Endothelial cell of umbilical vein (primary cell): ENCODE results near the gene TSPAN9. TPM values are rescaled to one million over a fixed set of nuclear protein-coding genes. Genes with fewer than 3 reads are reported as not detected.

Experiments used
- BruUV-seq: library from RNA; stranded (reverse); fragments of 400-500 nt; replicated peaks from 2 replicates; lab custom pipeline; 2021; lab: Mats Ljungman, UMichigan
- CTCF ChIA-PET: fragments of 300-600, 350-600 bp; sonication (Branson Sonifier 250); formaldehyde crosslinking; loops from one replicate; lab custom pipeline; 2021; ENCODE audit warnings: antibody characterized with exemption, inconsistent platforms; lab: Charles Lee
- POLR2A ChIA-PET: fragments of 300-600, 350-600 bp; sonication (Branson Sonifier 250); formaldehyde crosslinking; loops from one replicate; lab custom pipeline; 2021; ENCODE audit warnings: antibody characterized with exemption, inconsistent platforms; lab: Charles Lee
- DNase-seq: peaks from one replicate; pipeline ENCODE4 v3.0.0-alpha.2; 2011; ENCODE audit warnings: low read depth, low spot score
- FAIRE-seq: peaks from 2 replicates; lab custom pipeline; 2011; peaks lifted over from hg19 to GRCh38; lab: Jason Lieb, UNC
- H2AFZ ChIP-seq: 2 replicates; pipeline ENCODE4 v1.6.0; 2012; ENCODE audit warnings: low read depth, low read length, control low read depth, inconsistent platforms
- H3K27ac ChIP-seq: 2 replicates; pipeline ENCODE4 v1.5.1; 2011; ENCODE audit warnings: low read depth, mild to moderate bottlenecking, control low read depth, low read length, moderate library complexity; ENCODE audit not compliant: insufficient read depth
- H3K27me3 ChIP-seq, 2 experiments: 2 replicates each; pipeline versions ENCODE4 v1.6.0 to v1.6.1; 2011; ENCODE audit warnings: low read length in 2 of 2, mixed read lengths in 1 of 2; ENCODE audit not compliant: control insufficient read depth in 2 of 2, insufficient read depth in 2 of 2
- H3K36me3 ChIP-seq, 2 experiments: 2 replicates in 1 of 2; 3 replicates in 1 of 2; pipeline ENCODE4 v1.5.1; 2011; ENCODE audit warnings: low read length in 2 of 2, mild to moderate bottlenecking in 1 of 2, moderate library complexity in 1 of 2; ENCODE audit not compliant: control insufficient read depth in 2 of 2, insufficient read depth in 2 of 2; ENCODE audit errors: extremely low read depth in 1 of 2
- H3K4me1 ChIP-seq: 3 replicates; pipeline ENCODE4 v1.5.1; 2011; ENCODE audit warnings: mild to moderate bottlenecking, low read length; ENCODE audit not compliant: control insufficient read depth, insufficient read depth; ENCODE audit errors: extremely low read depth
- H3K4me2 ChIP-seq: 2 replicates; pipeline ENCODE4 v1.6.1; 2011; ENCODE audit warnings: low read length, control low read depth, mixed read lengths; ENCODE audit not compliant: insufficient read depth
- H3K4me3 ChIP-seq, 3 experiments: fragments of 200-600 bp in 1 of 3; sonication (generic), shearing (Covaris generic) in 1 of 3; replicated peaks in 1 of 3; 2 replicates each; pipeline ENCODE4 v1.5.1; 2011 to 2016; ENCODE audit warnings: control low read depth in 3 of 3, low read length in 3 of 3, mild to moderate bottlenecking in 2 of 3, inconsistent platforms in 1 of 3, low read depth in 1 of 3, moderate library complexity in 1 of 3; ENCODE audit not compliant: insufficient read depth in 1 of 3
- H3K79me2 ChIP-seq: 2 replicates; pipeline ENCODE4 v1.6.0; 2012; ENCODE audit warnings: low read length, inconsistent platforms; ENCODE audit not compliant: control insufficient read depth, insufficient read depth
- H3K9ac ChIP-seq: replicated peaks from 2 replicates; pipeline ENCODE3; 2011; ENCODE audit warnings: low read length, control low read depth; ENCODE audit not compliant: insufficient read depth; ENCODE audit errors: extremely low read depth
- H3K9me1 ChIP-seq: replicated peaks from 3 replicates; pipeline ENCODE4 v1.6.0; 2011; ENCODE audit warnings: mild to moderate bottlenecking, low read length; ENCODE audit not compliant: control insufficient read depth, insufficient read depth; ENCODE audit errors: extremely low read depth
- H3K9me3 ChIP-seq: replicated peaks from 2 replicates; pipeline ENCODE4 v1.5.1; 2012; ENCODE audit warnings: low read length, inconsistent platforms; ENCODE audit not compliant: control insufficient read depth, insufficient read depth
- H4K20me1 ChIP-seq: replicated peaks from 2 replicates; pipeline ENCODE3; 2011; ENCODE audit warnings: mild to moderate bottlenecking, low read length; ENCODE audit not compliant: control insufficient read depth, insufficient read depth; ENCODE audit errors: extremely low read depth
- CTCF ChIP-seq, 2 donors: IDR thresholded peaks; 1 replicate in 1 of 2; 2 replicates in 1 of 2; pipeline ENCODE4 v1.5.1; 2011; ENCODE audit warnings: low read length in 2 of 2, mild to moderate bottlenecking in 2 of 2, moderate library complexity in 2 of 2, control low read depth in 1 of 2, inconsistent platforms in 1 of 2, low read depth in 1 of 2; ENCODE audit not compliant: insufficient read depth in 1 of 2; ENCODE audit errors: extremely low read depth in 1 of 2
- EZH2 ChIP-seq: IDR thresholded peaks from 2 replicates; pipeline ENCODE4 v1.6.1; 2012; ENCODE audit warnings: borderline replicate concordance, low read depth, mild to moderate bottlenecking, moderate library complexity, low read length, inconsistent platforms; ENCODE audit not compliant: severe bottlenecking
- FOS ChIP-seq: IDR thresholded peaks from 2 replicates; pipeline ENCODE4 v1.6.1; 2011; ENCODE audit warnings: mild to moderate bottlenecking, low read length, moderate library complexity, borderline replicate concordance; ENCODE audit not compliant: insufficient read depth
- GATA2 ChIP-seq: IDR thresholded peaks from 2 replicates; pipeline ENCODE4 v1.7.0; 2011; ENCODE audit warnings: low read depth, mild to moderate bottlenecking, moderate library complexity, mixed read lengths, low read length; ENCODE audit not compliant: insufficient read length, insufficient read depth
- JUN ChIP-seq: IDR thresholded peaks from 2 replicates; pipeline ENCODE4 v1.6.1; 2011; ENCODE audit warnings: borderline replicate concordance, low read depth; ENCODE audit not compliant: insufficient read length, insufficient read depth
- MAX ChIP-seq: IDR thresholded peaks from 2 replicates; pipeline ENCODE4 v1.6.1; 2011; ENCODE audit not compliant: insufficient read depth, insufficient read length
- MYC ChIP-seq: IDR thresholded peaks from one replicate; pipeline ENCODE4 v1.6.1; 2011; ENCODE audit warnings: mild to moderate bottlenecking, low read depth, low read length
- POLR2A ChIP-seq: IDR thresholded peaks from 2 replicates; pipeline ENCODE4 v1.6.1; 2012; ENCODE audit warnings: low read depth, mild to moderate bottlenecking, control low read depth, low read length
- POLR2AphosphoS5 ChIP-seq: IDR thresholded peaks from 2 replicates; pipeline ENCODE4 v1.6.1; 2012; ENCODE audit warnings: low read depth, mild to moderate bottlenecking, control low read depth, low read length, moderate library complexity; ENCODE audit not compliant: insufficient read depth
- dilution Hi-C: fragments of 300-500 bp; cut with MboI; formaldehyde crosslinking; loops from one replicate; pipeline ENCODE4 v1.15.0; 2019; ENCODE audit warnings: low sequenced_read_pairs; ENCODE audit not compliant: extremely low pct_ligation_motif_present
- intact Hi-C: fragments of 100-400 bp; cut with micrococcal nuclease; formaldehyde crosslinking; loops from one replicate; pipeline ENCODE4 v1.10.0; 2022
- polyA plus RNA-seq, 4 experiments: library from polyadenylated mRNA; depleted of rRNA in 3 of 4; stranded (reverse) in 3 of 4; unstranded in 1 of 4; fragments of >200 nt; gene quantifications; 2 replicates each; pipeline versions ENCODE4 v1.2.1 to v1.2.3, GENCODE V29; 2011 to 2012; ENCODE audit warnings: missing spikeins in 1 of 4
- total RNA-seq: library from RNA; stranded (reverse); gene quantifications from 2 replicates; pipeline ENCODE4 v1.2.3, GENCODE V29; 2021

The TSPAN9 gene
- total and polyA plus RNA-seq, 2 donors (not counting 3 experiments of a cell fraction or from before 2014, with no cell fraction given) = 43.3 to 66.8 TPM

GRCh38 chr12:3137268-3137781 lies 60.1 kb downstream of the TSPAN9 start:
- TF ChIP-seq CTCF (IDR thresholded peaks at IDR 0.05; ENCODE audit: extremely low read depth in 1 of 2, insufficient read depth in 1 of 2, low read depth in 1 of 2, low read length in 2 of 2) = no peak
- TF ChIP-seq POLR2A = no peak
- TF ChIP-seq MYC = no peak
- TF ChIP-seq POLR2AphosphoS5 = no peak
- no peak for TF ChIP-seq MAX
- no peak for TF ChIP-seq FOS
- TF ChIP-seq JUN = no peak
- TF ChIP-seq GATA2 = no peak
- TF ChIP-seq EZH2 = no peak
- H3K36me3 ChIP-seq = no peaks in the 10 kb centered on the region
- H4K20me1 ChIP-seq = no peaks in the 10 kb centered on the region
- no peaks in the 10 kb centered on the region for H3K9me1 ChIP-seq
- intact Hi-C loops (loop anchor here (5.0 kb wide), 1 partner anchor 80 kb away; no protein-coding TSS in a partner anchor), dilution Hi-C loops (no loop called here)
- H3K4me1 ChIP-seq = peaks cover 11% of the 10 kb centered on the region
- DNase-seq (peak; percentile 60), FAIRE-seq (no peak)
- H3K9ac ChIP-seq = no peak overlapping the region
- H3K4me2 ChIP-seq = no peak overlapping the region
- CTCF ChIA-PET = interaction anchor here (1.1 to 14.7 kb wide), 5 partner anchors 14 to 163 kb away, joined by 3 to 312 read pairs (median 24); no protein-coding TSS in a partner anchor
- H2AFZ ChIP-seq = no peak overlapping the region
- H3K27ac ChIP-seq = no peak overlapping the region
- no peak overlapping the region for H3K4me3 ChIP-seq
- no peaks in the 10 kb centered on the region for H3K27me3 ChIP-seq
- POLR2A ChIA-PET = no interaction called here
- H3K79me2 ChIP-seq = no peaks in the 10 kb centered on the region
- no TSS peak for BruUV-seq
- H3K9me3 ChIP-seq = no peaks in the 10 kb centered on the region
